GM19193 (cell line): ENCODE results near the gene GTSF1L.
A peak's percentile ranks its signal among the peaks of the same experiment; 100 is the strongest.

Source experiments
- POLR2A ChIP-seq: IDR thresholded peaks from 4 replicates; pipeline ENCODE4 v1.6.1; 2011; ENCODE audit not compliant: insufficient read depth, insufficient read length; ENCODE audit errors: extremely low read depth

Gene GTSF1L

DNA sequence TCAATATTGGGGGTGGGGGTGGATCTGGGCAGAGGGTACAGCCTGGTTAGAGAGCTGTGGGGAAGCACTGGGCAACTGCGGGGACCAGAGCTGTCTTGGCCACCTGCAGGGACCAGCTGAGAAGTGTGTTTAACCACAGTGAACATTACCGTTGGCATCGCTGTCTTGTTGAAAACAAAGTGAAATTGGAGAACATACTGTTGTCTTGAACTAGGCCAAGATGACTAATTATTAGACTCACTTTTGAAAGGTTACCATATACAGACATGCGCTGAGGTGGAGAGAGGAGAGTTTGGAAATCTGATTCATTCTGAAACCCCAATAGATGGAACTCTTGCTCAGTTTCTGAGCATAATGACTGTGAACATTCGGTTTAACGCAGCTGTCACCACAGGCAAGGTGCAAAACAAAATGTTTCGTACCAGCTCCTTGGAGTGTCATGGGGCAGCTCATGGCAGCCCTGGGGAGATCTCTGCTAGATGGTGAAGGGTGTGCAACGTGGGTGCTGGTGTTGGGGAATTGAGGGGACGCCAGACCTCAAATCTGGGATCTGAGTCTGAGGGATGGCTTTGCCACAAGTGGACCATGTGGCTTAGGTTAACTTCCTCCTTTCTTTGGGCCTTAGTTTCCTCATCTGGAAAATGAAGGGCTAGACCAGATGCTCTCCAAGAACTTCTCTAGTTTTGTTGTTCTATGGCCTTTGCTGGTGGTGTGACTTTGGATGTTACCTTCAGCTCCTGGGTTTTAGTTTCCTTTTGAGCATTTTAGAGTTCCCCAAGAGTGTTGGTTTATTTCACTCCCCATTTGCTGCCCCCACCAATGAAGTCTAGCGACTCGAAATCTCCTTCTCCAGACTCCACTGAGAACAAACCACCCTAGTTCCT lies 24.6 kb upstream of the GTSF1L start:
- peak; percentile 54 for TF ChIP-seq POLR2A

DNA sequence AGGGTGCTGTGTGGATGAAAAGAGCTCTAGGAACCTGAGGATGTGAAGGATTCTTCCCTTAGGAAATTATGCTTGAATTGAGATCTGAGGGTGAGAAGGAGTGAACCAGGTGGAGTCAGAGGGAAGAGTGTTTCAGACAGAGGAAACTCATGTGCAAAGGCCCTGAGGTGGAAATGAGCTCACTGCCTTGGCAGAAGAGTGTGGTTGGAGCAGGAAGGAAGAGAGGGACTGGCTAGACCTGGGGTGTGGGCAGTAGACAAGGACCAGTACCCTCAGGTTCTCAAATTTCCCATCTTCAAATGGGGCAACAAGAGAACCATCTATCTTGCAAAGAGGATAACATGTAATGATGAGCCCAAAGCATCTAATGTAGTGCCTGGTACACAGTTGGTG lies 24.0 kb upstream of the GTSF1L start:
- no peak for TF ChIP-seq POLR2A

DNA sequence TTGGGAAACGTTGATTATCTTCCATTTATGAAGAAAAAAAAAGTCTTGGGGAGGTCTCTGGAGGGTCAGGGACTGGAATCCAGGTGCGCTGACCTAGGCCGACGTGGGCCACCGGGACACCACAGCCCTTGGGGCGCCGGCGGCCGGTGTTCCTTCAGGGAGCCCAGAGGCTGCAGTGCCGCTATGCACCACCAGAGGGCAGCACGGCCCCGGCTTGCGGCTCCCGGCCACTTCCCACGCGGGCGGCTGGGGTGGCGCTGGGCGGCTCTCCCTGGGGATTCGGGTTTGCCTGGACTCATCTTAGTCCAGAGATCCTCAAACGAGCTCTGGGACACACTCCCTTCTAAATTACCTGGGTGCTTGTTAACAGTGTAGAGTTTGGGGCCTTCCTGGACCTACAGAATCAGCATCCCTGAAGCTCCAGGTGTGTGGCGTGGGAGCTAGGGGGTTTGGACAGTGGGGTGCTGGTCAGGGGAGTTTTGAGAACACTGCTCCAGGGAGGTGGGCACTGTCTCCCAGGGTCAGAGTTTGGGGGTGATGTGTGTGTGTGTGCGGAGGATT lies 23.0 kb upstream of the GTSF1L start:
- TF ChIP-seq POLR2A, result no peak

DNA sequence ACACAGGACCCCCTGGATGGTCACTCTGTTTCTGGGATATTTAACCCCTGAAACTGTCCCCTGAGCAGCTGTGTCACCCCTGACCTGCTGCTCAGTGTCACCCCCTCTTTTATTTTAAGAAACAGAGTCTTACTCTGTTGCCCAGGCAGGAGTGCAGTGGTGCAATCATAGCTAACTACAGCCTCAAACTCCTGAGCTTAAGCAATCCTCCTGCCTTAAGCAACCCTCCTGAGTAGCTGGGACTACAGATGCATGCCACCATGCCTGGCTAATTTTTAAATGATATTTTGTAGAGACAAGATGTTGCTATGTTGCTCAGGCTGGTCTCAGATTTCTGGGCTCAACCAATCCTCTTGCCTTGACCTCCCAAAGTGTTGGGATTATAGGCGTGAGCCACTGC lies 21.5 kb upstream of the GTSF1L start:
- no peak for TF ChIP-seq POLR2A

DNA sequence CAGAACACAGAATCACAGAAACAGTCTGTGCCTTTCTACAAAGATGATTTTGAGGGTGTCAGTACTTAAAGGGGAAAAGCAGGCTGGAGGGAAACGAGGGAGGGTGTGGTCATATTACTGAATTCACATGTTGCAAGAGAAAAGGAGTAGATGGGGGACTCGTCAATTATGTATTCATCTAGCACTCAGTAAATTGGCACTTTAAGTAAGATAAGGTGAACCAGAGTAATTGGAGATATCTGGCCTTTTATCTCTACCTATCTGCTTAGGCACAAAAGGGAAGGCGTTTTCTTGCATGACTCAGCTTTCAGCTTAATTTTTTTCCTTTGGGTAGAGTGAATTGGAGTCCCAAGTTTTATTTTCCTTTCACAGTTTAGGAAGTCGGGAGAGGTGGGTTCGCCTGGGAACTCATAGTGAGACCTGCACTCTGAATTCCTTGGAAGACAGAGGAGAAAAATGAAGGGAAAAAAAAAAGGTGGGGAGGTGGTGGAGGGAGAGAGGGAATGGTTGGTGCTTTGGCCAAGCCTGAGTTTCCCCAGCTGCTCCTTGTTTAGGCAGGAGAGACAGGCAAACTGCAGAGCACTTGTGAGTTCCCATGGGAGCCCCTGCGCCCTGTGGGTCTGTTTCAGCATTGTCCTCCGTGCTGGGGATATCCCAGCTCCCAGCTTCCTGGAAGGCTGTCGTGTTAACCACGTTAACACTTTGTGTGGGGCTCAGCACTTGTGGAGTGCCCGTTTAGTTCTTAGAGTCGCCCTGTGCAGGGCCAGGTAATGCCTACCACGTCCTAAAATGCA lies 19.7 kb upstream of the GTSF1L start:
- TF ChIP-seq POLR2A, result no peak

DNA sequence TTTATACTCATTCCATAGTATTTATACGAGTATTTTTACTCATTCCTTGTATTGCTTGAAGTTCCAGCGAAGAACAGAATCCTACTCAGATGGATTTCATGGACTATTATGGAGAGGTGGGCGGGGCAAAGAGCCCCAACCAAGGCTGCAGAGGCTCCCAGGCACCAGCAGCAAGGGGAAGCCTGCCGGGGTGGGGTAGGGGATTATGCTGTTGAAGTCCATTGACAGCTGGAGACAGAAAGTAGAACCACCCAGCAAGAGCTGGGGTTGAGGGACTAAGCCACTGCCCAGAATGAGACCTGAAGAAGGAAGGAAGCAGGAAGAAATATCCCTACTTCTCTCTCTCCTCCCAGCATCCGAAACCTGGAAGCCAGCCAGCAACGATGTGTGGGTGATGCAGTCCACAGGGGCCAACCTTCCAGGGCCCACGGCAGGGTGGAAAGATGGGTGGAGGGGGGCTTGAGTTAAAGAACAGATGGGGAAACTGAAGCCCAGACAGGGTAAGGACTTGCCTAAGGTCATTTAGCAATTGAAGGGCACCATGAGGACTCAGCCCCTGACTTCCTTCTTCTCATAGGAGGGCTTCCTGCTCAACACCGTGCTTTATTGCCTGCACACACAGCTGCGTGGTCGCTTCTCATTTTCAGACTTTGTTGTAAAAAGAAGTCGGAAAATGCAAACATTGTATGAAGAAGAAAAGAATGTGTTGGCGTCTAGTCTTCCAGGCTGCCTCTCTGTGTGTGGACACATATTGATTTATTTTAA lies 18.3 kb upstream of the GTSF1L start:
- no peak for TF ChIP-seq POLR2A

DNA sequence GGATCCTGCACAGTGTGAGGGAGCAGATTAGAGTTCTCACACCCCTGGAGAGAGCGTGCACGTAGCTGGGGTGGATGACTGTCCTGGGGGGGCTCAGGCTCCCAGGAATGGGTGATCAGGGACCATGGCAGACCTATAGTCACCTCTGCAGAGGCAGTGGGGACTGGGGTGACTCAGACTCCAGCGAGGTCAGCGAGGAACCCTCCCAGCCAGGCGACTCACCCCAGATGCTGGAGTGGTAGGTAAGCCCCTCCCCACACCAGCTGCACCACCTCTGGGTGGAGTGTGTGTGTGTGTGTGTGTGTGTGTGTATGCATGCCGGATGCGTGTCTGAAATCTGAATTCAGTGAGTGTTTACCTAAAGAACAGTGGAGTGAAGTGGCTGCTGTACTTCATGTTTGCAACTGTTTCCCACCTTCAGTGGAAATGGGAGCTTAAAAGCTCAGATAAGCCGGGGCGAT lies 17.4 kb upstream of the GTSF1L start:
- no peak for TF ChIP-seq POLR2A

DNA sequence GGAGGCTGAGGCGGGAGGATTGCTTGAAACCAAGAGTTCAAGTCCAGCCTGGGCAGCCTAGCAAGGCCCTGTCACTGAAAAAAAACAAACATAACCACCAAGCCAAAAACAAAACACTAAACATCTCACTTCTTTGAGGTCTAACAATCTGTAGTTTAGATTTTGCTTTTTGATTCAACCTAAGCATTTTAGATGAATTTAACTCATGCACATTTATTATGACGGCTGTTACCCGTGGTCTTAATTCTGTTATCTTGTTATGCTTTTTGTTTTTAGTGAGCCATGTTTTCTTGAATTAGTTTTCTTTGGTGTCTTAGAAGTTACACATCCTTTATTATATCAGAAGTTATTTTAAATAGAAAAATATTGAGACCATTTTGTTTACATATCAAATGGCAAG lies 13.8 kb upstream of the GTSF1L start:
- no peak for TF ChIP-seq POLR2A

DNA sequence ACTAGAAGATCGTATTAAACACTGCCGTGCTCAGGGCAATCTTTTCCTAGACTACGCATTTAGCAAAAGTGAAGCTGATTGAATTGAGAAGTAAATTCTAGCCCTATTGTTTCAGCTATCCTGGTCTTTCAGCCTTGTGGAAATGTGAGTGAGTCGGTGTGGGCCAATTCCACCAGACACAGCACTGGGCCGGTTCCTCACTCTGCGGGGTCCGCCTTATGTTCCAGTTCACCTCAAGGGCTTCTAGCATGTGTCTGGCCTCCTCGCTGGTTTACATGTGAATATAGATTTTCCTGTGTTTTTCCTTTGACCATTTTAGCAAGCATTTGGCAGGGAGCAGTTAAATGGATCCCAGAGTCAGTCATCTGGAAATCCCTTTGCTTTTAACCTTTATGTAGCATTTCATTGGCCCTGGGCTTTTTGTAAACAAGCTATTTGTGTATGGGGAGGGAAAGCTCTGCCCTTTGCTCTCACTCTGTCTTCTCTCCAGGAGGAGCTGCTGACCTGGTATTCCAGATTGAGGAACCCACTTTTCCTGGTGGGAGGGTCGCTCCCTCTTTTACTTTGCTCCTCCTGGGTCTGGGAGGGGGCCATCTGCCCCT lies 12.4 kb upstream of the GTSF1L start:
- TF ChIP-seq POLR2A, result no peak

DNA sequence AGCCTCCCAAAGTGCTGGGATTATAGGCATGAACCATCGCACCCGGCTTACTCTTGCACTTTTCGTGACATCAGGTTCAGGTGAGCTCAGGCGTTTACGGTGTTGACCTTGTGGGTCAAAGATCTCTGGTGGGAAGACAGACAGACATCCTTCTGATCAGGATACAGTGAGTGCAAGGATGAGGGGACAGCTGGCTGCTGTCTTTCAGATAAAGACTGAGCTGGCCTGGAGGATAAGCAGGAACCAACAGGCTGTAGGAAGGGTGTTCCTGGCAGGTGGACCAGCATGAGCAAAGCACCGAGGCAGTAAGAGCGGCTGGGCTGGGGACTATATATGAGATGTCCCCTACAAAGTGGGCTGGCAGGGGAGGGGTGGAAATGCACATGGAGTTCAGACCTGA lies 11.1 kb upstream of the GTSF1L start:
- no peak for TF ChIP-seq POLR2A

DNA sequence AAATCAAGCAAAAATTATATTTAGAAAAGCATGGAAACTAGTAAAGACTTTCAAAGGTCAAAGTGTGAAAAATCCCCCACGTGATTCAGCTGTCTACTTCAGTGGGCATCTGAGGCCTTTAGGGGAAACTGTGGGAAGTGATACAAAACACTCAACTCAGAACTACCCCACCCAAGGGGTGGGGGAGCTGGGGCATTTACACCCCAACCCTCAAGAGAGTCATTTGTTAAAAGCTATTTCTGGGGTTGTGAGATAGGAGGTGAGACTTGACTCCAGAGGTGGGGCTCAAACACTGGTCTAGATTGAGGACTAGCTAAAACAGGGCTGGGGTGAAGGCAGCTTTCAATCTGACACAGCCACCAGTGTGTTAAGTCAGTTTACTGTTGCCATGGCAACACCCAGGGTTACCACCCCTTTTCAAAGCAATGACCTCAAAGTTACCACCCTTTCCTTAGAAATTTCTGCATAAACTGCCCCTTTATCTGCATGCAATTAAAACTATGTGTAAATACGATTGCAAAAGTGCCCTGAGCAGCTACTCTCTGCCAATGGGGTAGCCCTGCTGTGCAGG lies 9.9 kb upstream of the GTSF1L start:
- TF ChIP-seq POLR2A, result no peak

DNA sequence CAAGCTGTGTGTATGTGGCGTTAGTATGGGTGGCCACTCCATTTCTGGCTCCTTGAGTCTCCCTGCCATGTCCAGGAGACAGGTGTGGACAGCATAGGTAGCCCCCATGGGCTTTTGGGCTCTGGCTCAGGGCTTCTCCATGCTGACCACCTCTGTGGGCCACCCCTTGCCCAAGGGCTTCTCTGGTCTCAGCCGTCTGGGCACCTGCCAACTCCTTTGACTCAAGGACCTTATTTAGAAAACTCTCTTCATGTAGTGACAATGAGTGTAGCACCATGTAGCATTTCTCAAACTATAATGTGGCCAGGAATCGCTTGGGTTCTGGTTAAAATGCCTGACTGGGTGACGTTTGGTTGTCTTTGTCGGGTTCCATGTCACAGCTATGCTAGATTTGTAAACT lies 5.1 kb upstream of the GTSF1L start:
- no peak for TF ChIP-seq POLR2A

DNA sequence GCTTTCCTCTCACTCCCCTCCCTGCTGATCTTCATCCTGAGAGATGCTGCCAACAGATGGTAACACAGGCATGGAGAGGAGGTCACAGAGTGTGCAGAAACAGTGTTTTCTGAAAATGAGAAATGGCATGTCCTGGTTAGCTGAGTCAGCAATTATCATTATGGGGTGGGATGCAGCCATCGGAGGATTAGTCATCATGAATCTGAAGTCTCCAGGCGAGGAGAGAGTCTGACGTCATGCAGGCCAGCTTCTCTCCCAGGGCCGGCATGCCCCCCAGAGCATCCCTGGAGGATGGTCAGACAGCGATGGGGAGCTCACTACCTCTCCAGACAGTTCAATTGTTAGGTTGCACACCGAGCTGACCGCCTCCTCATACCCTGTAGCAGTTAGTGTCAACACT lies 4.7 kb upstream of the GTSF1L start:
- TF ChIP-seq POLR2A, result no peak

DNA sequence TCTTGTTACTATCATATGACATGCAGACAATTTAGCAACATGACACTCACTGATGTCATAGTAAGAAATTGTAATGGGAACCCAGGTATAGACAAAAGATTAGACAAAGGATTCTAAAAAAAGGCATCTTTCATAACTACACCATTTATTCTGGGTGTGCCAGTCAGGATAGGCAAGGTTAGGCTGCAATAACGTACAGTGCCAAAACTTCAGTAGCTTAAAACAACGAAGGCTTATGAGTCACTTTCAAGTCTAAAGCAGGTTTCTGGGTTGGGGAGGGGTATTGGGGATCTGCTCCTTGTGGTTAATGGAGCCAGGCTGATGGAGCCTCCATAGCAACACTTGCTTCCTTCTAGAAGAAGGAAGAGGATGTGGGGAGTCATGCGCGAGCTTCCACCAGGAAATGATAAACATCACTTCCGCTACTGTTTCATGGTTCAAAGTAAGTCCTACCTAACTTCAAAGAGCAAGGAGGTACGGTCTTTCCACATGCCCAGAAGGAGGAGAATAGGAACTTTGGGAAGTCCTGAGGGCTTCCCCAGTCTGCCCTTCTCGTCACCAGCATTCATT lies 2.0 kb upstream of the GTSF1L start:
- no peak for TF ChIP-seq POLR2A
